ENCODE measurements around the gene ECM2.
"Not testable (repeated sequence)": the region's sequence is repeated elsewhere in the genome, so short reads cannot be mapped to it uniquely, and the experiment has no call there.

ECM2 gene

DNA sequence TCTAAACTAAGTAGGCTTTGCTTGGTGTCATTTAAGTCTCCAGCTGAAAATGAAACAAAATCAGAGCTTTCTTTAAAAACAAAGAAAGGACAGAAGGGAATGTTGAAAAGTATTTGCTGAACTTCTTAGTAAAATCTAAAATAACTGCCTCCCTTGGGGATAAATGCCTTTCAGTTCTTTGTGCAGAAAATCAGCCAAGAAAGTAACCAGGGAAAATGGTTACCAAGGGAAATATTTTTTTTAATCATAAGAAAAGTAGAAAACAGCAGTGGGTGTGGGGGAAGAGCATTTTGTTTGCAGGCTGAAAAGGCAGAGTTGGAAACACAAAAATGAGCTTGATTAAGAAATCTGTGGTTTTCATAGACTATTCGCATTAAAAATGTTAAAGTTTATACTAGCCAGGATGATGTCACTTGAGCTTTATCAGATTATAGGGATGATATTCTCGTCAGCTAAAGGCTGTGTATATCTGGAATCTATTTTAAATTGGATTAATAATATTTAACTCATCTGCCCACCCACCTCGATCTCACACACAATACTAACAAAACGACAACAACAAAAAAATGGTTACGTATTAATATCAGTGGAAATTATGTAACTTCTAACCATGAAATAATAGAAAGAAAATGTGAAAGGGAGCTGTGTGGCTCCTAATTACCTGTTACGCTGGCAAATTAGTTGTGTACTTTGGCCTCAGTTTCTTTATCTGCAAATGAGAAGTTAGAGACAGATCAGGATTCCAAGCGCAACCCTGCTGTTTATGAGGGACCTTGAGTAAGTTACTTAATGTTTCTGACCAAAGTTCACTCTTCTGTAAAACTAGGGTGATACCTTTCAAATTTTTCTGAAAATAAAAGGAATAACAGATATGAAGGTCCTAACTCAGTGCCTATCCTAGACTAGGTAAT lies at the start of gene ECM2:
Gene ECM2, minus strand, starts transcription at position 51 of the 911 bp plus-strand sequence. CDS start 13,124 bp downstream, outside the sequence.
- TF ChIP-seq, protein P1, sequence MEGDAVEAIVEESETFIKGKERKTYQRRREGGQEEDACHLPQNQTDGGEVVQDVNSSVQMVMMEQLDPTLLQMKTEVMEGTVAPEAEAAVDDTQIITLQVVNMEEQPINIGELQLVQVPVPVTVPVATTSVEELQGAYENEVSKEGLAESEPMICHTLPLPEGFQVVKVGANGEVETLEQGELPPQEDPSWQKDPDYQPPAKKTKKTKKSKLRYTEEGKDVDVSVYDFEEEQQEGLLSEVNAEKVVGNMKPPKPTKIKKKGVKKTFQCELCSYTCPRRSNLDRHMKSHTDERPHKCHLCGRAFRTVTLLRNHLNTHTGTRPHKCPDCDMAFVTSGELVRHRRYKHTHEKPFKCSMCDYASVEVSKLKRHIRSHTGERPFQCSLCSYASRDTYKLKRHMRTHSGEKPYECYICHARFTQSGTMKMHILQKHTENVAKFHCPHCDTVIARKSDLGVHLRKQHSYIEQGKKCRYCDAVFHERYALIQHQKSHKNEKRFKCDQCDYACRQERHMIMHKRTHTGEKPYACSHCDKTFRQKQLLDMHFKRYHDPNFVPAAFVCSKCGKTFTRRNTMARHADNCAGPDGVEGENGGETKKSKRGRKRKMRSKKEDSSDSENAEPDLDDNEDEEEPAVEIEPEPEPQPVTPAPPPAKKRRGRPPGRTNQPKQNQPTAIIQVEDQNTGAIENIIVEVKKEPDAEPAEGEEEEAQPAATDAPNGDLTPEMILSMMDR (IDR thresholded peaks at IDR 0.05; ENCODE audit: insufficient read depth, missing control alignments) = no peak
- DNase-seq (ENCODE audit: insufficient read length, low spot score) (no peak), FAIRE-seq (peak; percentile 53)

GRCh38 chr9:92576175-92576574 lies 40.4 kb upstream of the ECM2 start:
- TF ChIP-seq, protein P1 (IDR thresholded peaks at IDR 0.05; ENCODE audit: insufficient read depth, missing control alignments) = no peak
- DNase-seq (ENCODE audit: insufficient read length, low spot score) (no peak), FAIRE-seq (no peak)

- not testable (repeated sequence) for FAIRE-seq
Measured at GRCh38 chr9:92573612-92574011, 37.8 kb upstream of the ECM2 start.

DNA sequence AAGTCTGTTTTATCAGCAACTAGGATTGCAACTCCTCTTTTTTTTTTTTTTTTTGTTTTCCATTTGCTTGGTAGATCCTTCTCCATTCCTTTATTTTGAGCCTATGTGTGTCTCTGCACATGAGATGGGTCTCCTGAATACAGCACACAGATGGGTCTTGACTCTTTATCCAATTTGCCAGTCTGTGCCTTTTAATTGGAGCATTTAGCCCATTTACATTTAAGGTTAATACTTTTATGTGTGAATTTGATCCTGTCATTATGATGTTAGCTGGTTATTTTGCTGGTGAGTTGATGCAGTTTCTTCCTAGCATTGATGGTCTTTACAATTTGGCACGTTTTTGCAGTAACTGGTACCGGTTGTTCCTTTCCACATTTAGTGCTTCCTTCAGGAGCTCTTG lies 36.1 kb upstream of the ECM2 start:
- not testable (repeated sequence) for FAIRE-seq; DNase-seq (ENCODE audit: insufficient read length, low spot score)

More at GRCh38 chr9:92573612-92574011, 37.8 kb upstream of the ECM2 start:
- DNase-seq (ENCODE audit: insufficient read length, low spot score) = not testable (repeated sequence)

DNA sequence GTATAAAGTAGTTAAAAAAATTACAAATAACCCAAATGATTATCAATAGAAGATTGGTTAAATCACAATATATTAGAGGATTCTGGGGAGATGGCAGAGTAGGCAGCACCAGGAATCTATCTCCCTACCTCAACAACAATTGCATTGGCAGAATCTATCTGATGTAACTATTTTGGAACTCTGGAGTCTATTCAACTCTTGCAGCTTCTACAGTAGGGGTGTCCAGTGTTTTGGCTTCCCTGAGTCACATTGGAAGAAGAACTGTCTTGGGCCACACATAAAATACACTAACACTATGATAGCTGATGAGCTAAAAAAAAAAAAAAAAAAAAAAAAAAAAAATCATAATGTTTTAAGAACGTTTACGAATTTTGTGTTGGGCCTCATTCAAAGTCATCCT lies 29.2 kb upstream of the ECM2 start:
- DNase-seq (ENCODE audit: insufficient read length, low spot score) (no peak), FAIRE-seq (no peak)
- TF ChIP-seq, protein P1 (IDR thresholded peaks at IDR 0.05; ENCODE audit: insufficient read depth, missing control alignments) = no peak

DNA sequence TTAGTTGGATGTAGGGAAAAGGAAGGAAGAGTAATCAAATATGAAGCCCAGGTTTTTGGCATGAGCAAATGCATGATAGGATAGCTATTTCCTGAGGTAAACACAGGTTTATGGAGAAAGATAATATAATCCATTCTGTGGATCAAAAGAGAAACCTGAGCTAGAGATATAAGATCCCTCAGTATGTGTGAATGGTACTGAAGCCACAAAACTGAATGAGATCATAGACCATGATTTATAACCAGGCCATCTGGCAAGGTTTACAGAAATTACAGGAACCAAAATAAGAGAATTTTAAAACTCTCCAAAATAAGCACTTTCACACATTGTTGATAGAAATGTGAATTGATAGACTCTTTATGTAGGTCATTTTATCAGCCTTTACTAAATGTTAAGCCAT lies 28.7 kb upstream of the ECM2 start:
- no peak for DNase-seq (ENCODE audit: insufficient read length, low spot score)
- FAIRE-seq = no peak
- TF ChIP-seq, protein P1 (IDR thresholded peaks at IDR 0.05; ENCODE audit: insufficient read depth, missing control alignments) = no peak

DNA sequence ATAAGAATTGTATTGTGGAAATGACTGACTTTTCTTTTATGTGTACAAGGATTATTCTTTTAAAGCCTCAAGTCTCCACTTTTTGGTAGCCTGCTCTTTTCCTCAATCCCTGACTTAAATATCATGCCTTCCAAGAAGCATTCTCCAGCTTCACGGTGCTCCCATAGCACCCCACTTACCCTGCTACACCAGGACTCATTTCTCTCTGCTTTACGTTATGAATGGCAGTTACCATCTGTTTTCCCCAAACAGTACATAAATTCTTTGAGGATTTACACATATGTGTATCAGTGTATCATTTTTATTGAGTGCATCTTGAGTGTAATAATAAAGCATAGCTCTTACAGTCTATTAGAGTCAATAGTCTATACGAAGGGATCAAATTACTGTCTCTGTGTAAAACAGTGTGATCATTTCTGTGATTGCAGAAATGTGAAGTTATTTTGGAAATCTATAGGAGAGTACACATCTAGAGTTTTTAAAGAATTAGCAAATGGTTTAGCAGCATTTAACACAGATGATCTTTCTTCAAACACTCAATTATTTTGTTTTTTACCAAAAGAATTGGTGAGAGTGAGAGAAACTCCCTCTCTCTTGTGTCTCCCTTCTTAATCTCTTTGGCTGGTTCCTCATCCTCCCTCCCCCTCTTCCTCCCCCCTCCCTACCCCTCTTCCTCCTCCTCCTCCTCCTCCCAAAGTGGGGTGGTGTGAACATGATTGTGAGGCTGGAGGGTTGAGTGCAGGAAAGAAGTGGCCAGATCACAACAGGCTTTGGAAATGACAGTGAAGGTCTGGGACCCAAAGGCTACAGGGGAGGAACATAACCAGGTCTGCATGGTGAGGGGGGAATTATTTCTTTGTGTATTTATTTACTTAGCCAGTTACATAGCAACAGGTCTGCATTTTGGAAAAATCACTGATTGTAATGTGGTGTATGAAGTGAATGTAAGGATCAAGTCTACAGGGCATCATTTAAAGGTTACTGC lies 27.6 kb upstream of the ECM2 start:
- DNase-seq (ENCODE audit: insufficient read length, low spot score) (no peak), FAIRE-seq (no peak)
- TF ChIP-seq, protein P1 (IDR thresholded peaks at IDR 0.05; ENCODE audit: insufficient read depth, missing control alignments) = no peak
